Parathyroid adenoma (tissue), 2 donors: Measurements from ENCODE around the gene DNAH11.
A peak's percentile ranks its signal among the peaks of the same experiment; 100 is the strongest.

ENCODE experiments used
- H2AFZ ChIP-seq: fragments of 300-600 bp; sonication (generic); one replicate; pipeline ENCODE4 v1.7.0; 2017; ENCODE audit warnings: antibody characterized with exemption, mild to moderate bottlenecking
- H3K27ac ChIP-seq: fragments of 300-600 bp; sonication (generic); one replicate; pipeline ENCODE4 v1.7.0; 2017
- H3K27me3 ChIP-seq: fragments of 300-600 bp; sonication (generic); one replicate; pipeline ENCODE4 v1.7.0; 2017; ENCODE audit warnings: low read length; ENCODE audit not compliant: control insufficient read depth, insufficient read depth
- H3K36me3 ChIP-seq: fragments of 300-600 bp; sonication (generic); one replicate; pipeline ENCODE4 v1.7.0; 2017; ENCODE audit warnings: low read length; ENCODE audit not compliant: control insufficient read depth, insufficient read depth
- H3K4me1 ChIP-seq: fragments of 300-600 bp; sonication (generic); one replicate; pipeline ENCODE4 v1.7.0; 2017; ENCODE audit warnings: control low read depth
- H3K4me2 ChIP-seq: fragments of 300-600 bp; sonication (generic); one replicate; pipeline ENCODE4 v1.7.0; 2017; ENCODE audit warnings: low read length
- H3K4me3 ChIP-seq: fragments of 300-600 bp; sonication (generic); one replicate; pipeline ENCODE4 v1.7.0; 2017; ENCODE audit warnings: low read depth, low read length
- H3K79me2 ChIP-seq: fragments of 300-600 bp; sonication (generic); one replicate; pipeline ENCODE4 v1.7.0; 2017; ENCODE audit warnings: control low read depth
- H3K9ac ChIP-seq: fragments of 300-600 bp; sonication (generic); one replicate; pipeline ENCODE4 v1.7.0; 2017; ENCODE audit warnings: mild to moderate bottlenecking
- H3K9me3 ChIP-seq: fragments of 300-600 bp; sonication (generic); one replicate; pipeline ENCODE4 v1.7.0; 2017; ENCODE audit warnings: low read length; ENCODE audit not compliant: control insufficient read depth
- CTCF ChIP-seq: fragments of 300-600 bp; sonication (generic); IDR thresholded peaks from one replicate; pipeline ENCODE4 v1.7.0; 2017; ENCODE audit warnings: antibody characterized with exemption, mild to moderate bottlenecking
- donor health status: primary hyperparathyroidism.

DNAH11 gene

DNA sequence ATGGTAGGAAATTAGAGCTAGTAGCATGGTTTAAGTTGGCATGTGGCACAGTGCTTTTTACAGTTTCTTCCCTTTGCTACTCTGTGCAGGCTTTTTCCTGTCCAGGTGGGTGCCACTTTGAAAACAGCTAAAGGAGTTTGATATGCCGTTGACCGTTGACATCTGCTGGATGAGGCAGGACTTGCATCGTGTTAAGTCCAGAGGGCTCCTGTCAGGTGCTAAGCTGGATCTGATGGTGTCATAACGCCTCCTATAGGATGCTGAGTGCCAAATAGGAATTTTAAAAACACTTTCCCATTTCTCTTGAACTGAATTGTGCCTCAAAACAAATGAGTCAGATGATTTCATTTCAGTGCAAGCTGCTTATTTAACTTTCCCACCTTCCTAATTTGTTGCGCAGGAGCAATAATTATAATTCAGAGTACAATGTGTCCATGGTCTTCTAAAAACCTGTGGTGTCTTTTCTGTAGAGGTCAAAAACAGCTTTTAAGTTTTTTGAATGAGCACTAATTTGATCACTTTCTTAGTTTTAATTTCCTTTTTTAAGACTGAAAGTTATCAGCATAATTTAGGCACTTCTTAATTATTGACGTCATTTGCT lies 224.6 kb downstream of the DNAH11 start:
- TF ChIP-seq CTCF: peak; percentile 85
- Histone ChIP-seq H3K9me3 (no peaks in the 10 kb centered on the region), H3K27ac (peak overlapping the region; percentile 58)

DNA sequence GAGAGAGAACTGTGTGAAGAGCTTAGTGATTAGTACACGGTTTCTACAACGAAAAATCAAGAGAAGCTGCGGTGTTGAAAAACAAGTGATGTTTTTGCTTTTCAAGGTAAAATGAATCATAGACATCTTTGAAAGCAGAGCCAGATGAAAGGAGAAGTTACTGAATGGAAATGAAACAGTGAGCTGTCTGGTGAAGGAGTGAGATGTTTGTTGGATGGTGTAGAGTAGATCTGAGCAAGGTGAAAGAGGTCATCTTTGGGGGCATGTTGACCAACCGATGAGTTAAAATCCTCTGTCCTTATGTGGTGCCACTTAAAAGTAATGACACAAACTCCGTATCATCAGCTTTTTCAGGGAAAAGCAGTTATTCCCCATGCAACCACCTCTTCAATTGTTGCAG lies 225.4 kb downstream of the DNAH11 start:
- H3K4me2 ChIP-seq: no peak overlapping the region
- H3K36me3 ChIP-seq: peaks cover 6% of the 10 kb centered on the region
- H3K4me3 ChIP-seq: no peak overlapping the region
- H3K79me2 ChIP-seq: peaks cover 10% of the 10 kb centered on the region
- H3K27me3 ChIP-seq: no peaks in the 10 kb centered on the region
- peaks cover 46% of the 10 kb centered on the region for H3K4me1 ChIP-seq
- H3K9ac ChIP-seq: no peak overlapping the region
- no peaks in the 10 kb centered on the region for H3K9me3 ChIP-seq
- no peak overlapping the region for H2AFZ ChIP-seq
- no peak overlapping the region for H3K27ac ChIP-seq
- no peak for TF ChIP-seq CTCF

More for the DNA sequence above, 224.6 kb downstream of the DNAH11 start:
- no peaks in the 10 kb centered on the region for H3K27me3 ChIP-seq
- no peak overlapping the region for H2AFZ ChIP-seq
- H3K4me2 ChIP-seq: peak overlapping the region; percentile 41
- peaks cover 8% of the 10 kb centered on the region for H3K79me2 ChIP-seq
- H3K9ac ChIP-seq: no peak overlapping the region
- H3K4me1 ChIP-seq: peaks cover 39% of the 10 kb centered on the region
- H3K36me3 ChIP-seq: peaks cover 6% of the 10 kb centered on the region
- H3K4me3 ChIP-seq: peak overlapping the region; percentile 24

DNA sequence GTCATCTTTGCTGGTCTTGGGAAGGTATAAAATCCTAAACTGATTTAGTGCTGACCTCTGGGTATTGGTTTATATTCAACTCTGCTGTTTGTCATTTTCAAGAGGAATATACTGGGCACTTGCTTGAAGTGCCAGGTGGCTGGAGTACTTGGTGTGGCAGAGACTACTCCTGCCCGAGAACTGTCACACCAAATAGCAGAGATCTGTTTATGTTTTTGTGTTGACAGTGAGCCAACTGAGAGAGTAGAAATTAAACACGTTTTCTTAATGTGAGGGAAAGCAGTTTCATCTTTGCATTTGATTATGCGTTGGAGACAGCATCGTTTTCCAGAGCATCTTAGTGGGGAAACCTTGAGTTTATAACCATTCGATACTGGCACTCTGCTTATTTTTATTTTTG lies 228.4 kb downstream of the DNAH11 start:
- Histone ChIP-seq H3K27me3 (no peaks in the 10 kb centered on the region), H3K4me2 (no peak overlapping the region), H3K9me3 (no peaks in the 10 kb centered on the region), H3K4me1 (peaks cover 38% of the 10 kb centered on the region), H2AFZ (no peak overlapping the region), H3K27ac (no peak overlapping the region), H3K79me2 (peaks cover 23% of the 10 kb centered on the region), H3K9ac (no peak overlapping the region), H3K36me3 (peaks cover 2% of the 10 kb centered on the region), H3K4me3 (no peak overlapping the region)
- TF ChIP-seq CTCF: no peak

DNA sequence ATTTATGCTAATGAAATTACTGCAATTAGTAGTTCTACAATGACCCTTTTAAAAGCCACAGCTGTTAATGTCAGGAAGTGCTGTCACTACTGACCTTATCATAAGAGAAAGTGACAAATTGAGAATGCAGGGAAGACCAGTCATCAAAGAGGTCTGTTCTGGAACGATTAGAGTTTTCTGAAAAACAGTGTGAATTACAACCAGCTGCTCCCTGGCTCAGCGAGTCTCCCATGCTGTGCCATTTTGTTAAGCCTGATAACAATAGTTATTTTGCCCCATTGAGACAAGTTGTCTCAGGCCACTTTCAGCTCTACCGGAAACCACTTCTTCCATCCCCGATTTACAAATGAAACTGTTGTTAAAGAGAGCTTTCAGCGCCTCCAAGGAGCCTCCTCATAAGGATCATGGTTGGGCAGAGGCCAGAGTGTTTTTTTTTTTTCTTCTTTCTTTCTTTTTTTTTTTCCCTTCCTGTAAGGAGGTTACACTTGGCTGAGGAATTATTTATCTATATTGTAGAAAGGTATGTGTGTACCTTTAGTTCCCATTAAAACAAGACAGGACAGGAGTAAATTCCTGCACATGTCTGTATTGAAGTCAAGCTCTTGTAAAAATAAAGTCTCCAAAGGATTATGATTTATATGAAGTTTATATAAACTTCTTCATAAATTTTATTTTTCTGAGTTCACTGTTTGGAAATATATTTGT lies 229.2 kb downstream of the DNAH11 start:
- Histone ChIP-seq H3K4me2 (no peak overlapping the region), H3K27me3 (no peaks in the 10 kb centered on the region), H3K27ac (peak overlapping the region; percentile 32), H3K79me2 (peaks cover 23% of the 10 kb centered on the region), H3K9me3 (no peaks in the 10 kb centered on the region), H3K36me3 (no peaks in the 10 kb centered on the region), H3K9ac (no peak overlapping the region), H2AFZ (no peak overlapping the region), H3K4me1 (peaks cover 33% of the 10 kb centered on the region), H3K4me3 (no peak overlapping the region)
- no peak for TF ChIP-seq CTCF
